SHP77 (cell line): ENCODE measurements around the gene TMOD2.
"Not testable (repeated sequence)": the region's sequence is repeated elsewhere in the genome, so short reads cannot be mapped to it uniquely, and the experiment has no call there.

ENCODE experiments used
- DNase-seq, 2 experiments: peaks; one replicate each; lab custom pipeline; 2025; lab: John Stamatoyannopoulos, UW

TMOD2 gene

DNA sequence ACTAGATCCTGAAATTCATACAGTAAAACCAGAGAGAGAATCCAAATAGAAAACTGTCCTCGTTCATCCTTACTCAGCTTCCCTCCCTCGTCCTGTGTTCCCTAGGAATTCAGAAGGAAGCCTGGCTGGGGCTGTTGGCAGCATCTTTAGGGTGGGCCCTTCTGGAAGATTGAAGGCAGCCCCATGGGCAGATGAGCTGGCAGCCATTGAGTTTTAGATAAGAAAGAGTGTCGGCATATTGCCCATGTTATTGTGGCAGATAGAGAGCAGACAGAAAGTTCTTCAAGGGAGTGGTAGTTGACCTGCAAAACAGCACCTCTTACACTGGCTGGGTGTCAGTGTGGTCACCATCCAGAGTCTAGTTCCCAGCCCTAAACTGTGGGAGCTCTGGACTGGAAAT is 23.5 kb downstream of the TMOD2 start:
- DNase-seq = no peak

DNA sequence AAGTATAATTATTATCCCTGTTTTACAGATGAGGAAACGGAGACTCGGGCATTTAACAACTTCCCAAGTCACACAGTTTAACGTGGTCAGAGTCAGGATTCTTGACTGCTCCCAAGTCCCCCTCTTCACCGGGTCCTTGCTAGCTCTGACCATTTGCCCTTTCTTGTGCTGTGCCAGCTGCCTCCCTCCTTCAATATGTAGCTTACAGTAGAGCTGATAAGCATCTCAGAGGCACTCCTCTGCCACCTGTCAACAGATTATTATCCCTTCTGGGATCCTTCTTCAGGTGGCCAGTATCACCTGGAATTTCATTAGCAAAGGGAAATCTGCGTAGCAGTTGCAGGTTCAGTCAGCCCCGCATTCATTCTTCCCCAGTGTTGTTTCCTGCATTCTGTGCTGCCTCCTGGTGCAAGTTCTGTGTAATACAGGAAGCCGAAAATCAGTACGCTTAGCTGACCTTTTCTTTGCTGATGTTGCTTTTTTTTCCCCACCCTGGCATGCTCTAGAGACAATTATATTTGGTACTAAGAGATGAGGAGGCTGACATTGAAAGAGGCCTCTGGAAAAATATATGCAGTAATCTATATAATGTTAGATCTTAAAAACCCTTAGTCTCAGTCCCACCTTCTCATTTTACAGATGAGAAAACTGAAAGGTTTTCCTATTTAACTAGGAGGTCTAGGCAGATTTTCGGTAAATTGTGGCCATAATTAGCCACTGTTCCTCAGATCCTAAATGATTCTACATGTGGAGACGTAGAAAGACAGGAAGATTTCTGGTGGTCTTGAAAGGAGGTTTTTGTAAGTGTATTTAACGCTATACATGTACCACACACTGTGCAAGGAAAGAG is 24.8 kb downstream of the TMOD2 start:
- DNase-seq = peak; percentile 39 to 47

DNA sequence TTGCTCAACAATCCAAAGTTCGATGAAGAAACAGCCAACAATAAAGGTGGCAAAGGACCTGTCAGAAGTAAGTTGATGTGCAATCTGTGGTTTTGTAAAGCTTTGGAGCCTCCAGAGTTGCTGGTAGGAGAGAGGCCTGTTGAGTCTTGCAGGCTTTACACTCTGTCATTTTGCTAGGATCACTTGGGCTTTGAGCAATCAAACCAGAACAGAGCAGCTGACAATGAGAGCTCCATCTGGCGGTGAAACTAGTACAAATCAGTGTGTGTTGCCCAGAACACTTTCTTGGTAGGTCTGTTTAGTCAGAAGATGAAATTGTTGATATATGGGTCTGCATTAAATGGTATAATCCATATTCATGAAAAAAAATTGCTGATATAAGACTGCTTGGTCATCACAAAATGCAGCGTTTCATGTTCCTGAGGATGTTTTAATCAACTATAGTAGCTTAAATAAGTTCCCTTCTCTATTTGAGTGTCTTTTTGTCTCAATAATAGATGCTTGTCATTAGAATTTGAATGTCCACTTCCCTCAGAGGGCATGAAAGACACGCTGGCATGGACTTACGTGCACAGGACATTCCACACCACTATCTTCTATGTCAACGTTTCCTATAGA is 25.7 kb downstream of the TMOD2 start:
- peak; percentile 72 for DNase-seq

DNA sequence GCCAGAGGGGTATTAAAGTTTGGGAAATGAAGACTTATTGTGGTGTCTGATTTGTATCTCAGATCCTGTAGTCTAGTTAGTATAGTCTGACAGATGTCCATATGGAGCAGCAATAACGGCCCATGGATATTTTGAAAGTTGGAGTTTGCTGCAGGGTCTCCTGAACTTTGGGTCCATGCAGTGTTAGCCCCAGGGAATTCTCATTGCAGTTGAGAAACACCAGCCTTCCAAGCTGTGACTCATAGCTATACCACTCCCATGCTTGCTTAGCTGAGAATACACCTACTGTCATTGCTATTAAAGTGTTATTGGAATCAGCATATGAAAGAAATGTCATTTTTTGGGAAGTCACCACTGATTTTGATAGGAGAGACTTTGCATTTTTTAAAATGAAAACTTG is 29.2 kb downstream of the TMOD2 start:
- DNase-seq = no peak

DNA sequence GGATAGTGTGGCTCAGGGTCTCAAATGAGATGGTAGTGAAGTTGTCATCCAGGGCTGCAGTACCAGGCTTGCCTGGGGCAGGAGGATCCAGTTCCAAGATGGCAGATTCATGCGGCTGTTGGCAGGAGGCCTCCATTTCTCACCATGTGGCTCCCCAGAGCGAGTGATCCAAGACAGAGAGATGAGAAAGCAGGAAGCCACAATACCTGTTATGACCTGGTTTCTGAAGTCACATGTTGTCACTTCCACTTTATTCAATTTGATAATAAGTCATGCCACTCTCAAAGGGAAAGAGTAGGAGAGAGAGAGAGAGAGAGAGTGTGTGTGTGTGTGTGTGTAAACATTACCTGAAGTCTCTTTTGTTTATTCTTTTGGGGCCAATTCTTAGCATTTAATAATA is 30.1 kb downstream of the TMOD2 start:
- no peak for DNase-seq

DNA sequence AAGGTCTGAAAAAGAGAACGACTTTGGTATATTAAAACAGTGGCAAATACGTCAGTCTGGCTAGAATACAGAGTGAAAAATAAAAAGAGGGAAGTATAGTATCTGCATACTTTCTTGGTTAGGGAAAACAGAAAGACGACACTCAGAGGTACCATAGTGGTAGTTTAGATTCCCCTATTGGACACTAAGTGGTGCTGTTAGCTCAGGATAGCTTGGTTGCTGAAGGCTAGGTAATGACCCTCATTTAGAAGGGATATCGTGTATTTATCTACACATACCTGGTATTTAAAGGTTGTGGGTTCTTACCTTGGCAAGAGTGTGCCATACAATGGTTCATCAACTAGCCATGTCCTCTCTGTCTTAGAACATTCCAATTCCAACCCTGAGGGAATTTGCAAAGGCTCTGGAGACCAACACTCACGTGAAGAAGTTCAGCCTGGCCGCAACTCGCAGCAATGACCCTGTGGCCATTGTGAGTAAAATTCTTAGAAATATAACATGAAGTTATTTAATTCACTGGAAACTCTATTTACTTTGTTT is 31.0 kb downstream of the TMOD2 start:
- DNase-seq = no peak

DNA sequence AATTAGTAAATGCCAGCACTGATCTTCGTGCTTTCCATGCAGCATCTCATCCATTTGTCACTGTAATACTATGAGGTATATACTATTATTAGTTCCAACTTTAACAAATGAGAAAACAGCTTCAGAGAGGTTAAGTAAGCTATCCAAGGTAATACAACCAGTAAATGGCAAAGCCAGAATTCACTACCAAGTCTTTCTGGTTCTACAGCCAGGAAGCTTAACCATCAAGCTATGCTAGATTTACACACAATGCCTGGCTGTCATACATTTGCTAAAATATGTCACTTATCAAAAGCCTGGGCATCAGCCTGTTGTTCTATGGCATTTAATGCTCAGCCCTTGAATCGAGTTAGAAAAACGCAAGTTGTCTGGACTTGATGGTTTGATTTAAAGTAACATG is 32.6 kb downstream of the TMOD2 start:
- no peak for DNase-seq

DNA sequence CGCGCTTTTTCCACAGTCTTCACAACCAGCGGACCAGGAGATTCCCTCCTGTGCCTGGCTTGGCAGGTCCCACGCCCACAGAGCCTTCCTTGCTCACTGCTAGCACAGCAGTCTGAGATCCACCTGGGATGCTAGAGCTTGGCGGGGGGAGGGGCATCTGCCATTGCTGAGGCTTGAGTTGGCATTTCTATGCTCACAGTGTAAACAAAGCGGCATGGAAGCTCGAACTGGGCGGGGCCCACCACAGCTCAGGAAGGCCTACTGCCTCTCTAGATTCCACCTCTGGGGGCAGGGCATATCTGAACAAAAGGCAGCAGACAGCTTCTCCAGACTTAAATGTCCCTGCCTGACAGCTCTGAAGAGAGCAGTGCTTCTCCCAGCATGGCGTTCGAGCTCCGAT is 35.7 kb downstream of the TMOD2 start:
- DNase-seq = not testable (repeated sequence)

DNA sequence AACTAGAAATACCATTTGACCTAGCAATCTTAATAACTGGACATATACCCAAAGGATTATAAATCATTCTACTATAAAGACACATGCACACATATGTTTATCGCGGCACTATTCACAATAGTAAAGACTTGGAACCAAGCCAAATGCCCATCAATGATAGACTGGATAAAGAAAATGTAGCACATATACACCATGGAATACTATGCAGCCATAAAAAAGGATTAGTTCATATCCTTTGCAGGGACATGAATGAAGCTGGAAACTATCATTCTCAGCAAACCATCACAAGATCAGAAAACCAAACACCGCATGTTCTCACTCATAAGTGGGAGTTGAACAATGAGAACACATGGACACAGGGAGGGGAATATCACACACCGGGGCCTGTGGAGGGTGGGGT is 41.1 kb downstream of the TMOD2 start:
- not testable (repeated sequence) for DNase-seq

DNA sequence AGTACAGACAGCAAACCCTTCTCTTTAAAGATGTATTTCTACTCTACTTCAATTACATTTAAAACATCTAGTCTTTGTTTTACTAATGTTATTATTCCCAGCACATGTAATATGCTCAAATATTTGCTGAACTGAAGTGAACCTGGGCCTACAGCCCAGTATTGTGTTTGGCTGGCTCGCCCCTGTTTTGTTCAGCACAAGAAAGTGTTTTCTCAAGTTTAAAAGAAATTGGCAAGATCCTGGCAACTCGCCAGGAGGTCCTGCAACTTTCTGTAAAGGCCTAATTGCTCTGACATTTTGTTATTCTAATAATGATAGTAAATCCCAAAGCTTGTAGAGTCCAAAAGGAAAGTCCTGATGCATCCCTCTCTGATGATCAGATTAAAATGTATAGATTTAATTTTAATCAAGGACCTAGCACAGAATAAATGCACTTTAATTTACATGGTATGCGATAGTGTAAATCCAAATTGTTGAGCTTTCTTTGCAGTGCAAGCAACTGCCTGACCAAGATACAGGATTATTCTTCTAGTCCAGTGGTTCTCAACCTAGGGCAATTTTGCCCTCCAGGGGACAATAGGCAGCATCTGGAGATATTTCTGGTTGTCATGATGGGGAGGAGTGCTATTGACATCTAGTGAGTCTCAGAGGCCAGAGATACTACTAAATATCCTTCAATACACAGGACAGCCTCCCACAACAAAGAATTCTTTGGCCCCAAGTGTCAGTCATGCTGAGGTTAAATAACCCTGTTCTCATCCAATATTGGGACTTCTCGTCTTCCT is 42.3 kb downstream of the TMOD2 start:
- no peak for DNase-seq

DNA sequence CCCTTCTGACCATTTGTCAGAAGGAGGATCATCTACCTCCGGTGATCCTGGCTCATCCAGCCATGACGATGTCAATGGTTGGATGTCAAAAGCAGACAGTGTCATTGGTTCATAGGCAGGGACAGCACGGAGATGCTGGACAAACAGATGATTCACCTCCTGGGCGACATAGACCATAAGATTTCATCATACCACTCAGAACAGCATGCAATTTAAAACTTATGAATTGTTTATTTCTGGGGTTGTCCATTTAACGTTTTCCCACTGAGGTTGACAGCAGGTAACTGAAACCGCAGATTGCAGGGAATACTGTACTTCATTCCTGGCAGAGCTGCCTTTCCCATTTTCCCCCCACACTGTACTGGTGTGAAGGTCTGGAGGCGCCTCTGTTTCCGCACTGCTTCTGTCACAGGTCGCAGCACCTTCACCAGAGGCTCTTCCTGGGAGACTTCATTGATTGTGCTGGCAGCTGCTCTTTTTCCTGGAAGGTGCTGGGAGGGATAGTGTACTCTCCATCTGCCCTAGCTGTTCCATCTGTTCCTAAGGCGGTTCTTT is 45.5 kb downstream of the TMOD2 start:
- DNase-seq = peak; percentile 72 to 76

DNA sequence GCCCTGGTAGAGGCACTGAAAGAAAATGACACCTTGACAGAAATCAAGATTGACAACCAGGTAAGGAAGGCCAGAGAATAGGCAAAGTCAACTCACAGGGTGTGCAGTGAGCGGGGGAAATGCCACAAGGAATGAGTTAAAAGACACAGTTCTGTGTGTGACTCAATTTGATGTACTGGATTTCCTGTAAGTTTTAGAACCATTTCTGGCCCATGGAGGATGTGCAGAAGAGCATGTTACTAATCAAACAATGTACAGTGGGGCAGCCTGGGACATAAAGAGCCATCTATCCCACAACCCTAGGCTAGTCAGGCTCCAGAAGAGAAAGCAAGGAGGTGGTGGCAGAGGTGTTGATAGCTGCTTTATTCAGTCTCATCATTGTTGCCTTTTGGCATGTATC is 46.9 kb downstream of the TMOD2 start:
- DNase-seq = no peak

DNA sequence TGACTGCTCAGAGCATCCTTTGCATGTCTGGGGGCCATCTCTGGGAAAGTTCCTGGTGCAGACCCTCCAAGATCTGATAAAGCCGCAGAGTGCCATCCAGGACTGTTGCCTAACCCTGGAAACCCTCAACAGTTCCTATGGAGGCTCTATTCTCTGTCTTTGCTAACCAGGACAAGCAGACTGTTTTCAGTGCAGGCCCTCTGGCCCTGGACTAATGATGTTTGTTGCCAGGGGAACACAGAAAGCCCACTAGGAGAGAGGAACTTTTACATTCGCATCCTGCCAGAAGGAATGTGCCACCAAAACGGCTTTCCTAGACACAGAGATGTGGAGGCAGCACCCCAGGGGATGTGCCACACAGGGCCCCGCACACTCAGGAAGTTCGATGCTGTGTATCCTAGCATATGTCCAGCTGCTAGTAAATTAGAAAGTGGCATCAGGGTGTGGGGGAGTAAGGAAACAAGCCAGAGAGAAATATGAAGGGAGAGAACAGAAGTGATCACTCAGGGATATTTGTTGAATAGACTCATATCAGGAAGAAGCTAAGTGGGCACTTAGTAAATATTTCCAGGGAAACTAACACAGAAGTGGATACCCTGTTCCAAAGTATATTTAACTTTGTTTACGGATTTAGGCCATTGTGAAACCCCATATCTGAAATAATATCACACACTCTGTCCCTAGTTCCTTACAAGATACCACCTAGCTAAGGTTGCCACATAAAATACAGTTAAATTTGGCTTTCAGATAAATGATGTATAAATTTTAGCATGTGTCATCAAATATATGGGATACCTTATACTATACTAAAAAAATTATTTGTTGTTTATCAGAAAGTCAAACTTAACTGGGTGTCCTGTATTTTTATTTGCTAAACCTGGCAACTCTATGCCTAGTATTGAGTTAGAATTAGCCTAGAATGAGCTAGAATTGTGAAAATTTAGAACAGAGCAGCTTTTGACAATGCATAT is 48.2 kb downstream of the TMOD2 start:
- DNase-seq = no peak

DNA sequence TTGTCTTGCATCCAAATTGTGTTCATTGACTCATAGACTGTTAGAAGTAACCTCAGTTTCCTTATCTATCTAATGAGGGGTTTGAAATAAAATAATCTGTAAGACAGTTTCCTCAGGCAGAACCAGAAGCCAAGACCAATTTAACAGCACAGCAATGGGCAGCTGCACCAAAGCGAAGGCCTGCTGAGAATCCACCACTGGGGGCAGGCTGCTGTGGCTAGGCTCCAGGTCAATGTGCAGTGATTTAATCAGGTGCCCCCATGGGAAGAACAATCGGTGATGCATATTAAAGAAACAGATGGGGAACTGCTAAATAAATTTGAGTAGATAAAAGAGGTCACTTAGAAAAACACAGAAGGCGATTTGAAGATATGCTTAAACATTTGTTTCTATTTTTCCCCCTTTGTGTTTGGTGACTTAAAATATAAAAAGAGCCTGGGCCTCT is 50.0 kb downstream of the TMOD2 start:
- peak in 1 of 2 experiments; percentile 32 for DNase-seq

DNA sequence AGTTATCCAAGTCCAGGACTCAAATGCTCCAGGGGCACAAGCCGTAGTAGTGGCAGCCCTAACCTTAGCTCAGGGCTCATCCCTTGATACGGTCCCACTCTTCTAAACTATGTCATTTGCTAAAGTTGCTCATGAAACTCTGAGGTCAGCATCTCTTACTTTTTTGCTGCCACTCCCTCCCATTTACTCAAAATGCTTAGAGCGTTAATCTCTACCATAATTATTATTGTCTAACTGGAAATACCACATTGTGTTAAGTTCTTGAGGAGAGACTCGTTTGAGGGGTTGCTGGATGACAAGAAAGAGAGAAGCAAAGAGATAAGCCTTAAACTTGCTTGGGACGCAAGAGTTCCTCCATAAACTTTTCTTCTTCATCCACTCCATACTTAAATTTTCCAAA is 51.2 kb downstream of the TMOD2 start:
- no peak for DNase-seq

DNA sequence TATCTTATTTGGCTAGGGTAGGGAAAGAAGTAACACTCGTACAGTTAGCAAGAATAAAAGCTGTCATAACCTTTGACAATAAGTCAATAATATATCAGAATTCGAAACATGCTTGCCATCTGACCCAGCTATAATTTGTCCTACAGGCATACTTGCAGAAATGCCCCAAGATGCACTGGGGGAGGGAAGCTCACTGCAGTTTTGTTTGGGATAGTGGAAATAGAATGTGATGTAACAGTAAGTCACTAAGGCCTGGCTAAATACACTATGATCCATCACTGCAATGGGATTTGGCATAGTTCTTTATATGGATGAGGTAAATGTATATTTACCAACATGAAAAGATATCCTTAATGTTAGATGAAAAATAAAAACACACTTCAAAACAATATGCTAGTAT is 52.6 kb downstream of the TMOD2 start:
- DNase-seq = no peak

DNA sequence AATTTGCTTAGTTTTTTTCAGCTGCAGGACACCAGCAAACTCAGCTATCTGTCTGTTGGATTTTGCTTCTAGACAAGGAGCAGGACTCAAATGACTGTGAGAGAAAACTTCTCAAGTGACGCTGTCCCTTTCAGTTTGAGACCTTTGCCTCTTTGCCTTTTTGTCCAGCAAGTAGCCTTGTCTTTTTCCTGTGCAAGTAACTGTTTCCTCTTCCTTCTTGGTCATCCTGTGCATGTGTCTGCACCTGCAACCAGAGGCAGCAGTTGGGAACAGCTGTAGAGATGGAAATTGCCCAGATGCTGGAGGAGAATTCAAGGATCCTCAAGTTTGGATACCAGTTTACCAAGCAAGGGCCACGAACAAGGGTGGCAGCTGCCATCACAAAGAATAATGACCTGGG is 54.7 kb downstream of the TMOD2 start:
- no peak for DNase-seq

DNA sequence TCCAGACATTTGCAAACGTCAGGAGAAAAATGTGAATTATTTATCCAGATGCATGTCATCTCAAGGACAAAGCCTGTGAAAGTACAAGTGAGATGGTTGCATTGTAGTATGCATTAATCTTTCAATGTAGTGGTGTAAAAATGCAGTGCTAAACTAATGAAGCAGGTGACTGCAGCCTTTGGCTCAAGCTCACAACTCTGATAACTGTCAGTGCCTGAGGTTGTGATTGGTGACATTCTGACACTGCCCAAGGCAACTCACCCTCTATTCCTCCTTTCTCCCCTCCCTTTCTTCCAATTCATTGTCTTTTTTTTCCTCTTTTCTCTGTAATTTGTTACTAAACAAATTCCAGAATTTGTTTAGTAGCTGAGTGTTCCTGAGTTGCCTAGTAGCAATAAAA is 58.1 kb downstream of the TMOD2 start:
- no peak for DNase-seq

DNA sequence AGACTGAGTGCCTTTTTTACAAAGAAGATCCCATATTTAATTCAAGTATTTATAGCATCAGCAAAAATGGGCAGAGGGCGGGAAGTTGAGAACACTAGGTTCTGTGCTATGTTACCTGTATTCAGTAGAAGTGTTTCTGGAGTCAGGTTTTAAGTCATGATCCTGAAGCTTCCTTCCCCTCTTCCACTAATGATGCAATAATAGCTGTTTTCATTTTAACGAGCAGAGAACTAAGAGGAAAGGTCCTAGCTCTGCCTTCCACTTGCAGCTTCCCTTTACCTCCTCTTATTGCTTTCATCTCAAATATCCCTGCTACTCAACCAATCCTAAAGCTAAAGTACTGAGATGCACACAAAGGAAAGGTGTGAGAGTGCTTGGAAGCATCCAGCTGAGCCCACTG is 61.2 kb downstream of the TMOD2 start:
- DNase-seq = no peak

DNA sequence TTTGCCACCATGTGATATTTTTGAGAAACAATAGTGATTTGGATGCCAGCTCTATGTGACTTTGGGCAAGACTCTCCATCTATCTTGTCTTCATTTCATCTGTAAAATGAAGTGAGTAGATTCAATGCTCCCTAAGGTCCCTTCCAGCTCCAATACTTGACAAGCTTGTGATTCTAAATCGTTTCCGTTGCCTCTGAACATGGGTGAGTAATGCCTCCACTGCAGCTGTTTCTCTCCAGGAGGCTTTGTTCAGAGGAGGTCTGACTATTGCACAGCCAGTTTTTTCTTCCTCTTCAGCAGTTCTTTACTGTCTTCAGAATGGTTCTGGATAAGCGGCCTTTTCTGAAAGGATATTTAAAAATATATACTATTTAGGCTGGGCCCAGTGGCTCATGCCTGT is 63.2 kb downstream of the TMOD2 start:
- DNase-seq = no peak

DNA sequence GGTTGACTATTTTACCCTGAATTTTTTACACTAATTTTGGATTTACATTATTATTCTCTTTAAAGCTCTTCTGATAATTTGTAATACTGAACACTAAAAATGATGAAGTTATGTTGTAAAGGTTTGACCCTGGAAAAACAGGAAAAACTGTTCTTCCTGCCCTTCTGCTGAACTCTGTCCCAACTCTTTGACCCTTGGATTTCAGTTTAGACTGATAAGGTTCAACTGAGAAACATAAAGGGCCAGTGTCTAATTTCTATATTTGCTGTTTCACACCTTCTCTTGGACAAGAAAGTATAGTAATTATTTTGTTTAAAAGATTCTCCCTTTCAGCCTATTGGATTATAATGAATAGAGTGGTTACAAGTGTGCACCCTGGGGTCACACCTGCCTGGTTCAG is 65.2 kb downstream of the TMOD2 start:
- DNase-seq = no peak
